ENCODE results near the gene BMPR1B.
"Not testable (repeated sequence)": the region's sequence is repeated elsewhere in the genome, so short reads cannot be mapped to it uniquely, and the experiment has no call there.

BMPR1B gene

GRCh38 chr4:95093936-95094929, 336.5 kb downstream of the BMPR1B start:
- no peak for DNase-seq

- no peak for DNase-seq
Measured at GRCh38 chr4:95095348-95095974, 337.7 kb downstream of the BMPR1B start.

- DNase-seq, result no peak
Measured at GRCh38 chr4:95102162-95102790, 344.5 kb downstream of the BMPR1B start.

- no peak for DNase-seq
Measured at GRCh38 chr4:95105112-95105511, 347.4 kb downstream of the BMPR1B start.

GRCh38 chr4:95105983-95106382, 348.2 kb downstream of the BMPR1B start:
- DNase-seq, result no peak

GRCh38 chr4:95106408-95106928, 348.7 kb downstream of the BMPR1B start:
- no peak for DNase-seq

GRCh38 chr4:95107004-95107403, 349.2 kb downstream of the BMPR1B start:
- no peak for DNase-seq

- no peak for DNase-seq
Measured at GRCh38 chr4:95107635-95108034, 349.9 kb downstream of the BMPR1B start.

- no peak for DNase-seq
Measured at GRCh38 chr4:95108883-95109421, 351.2 kb downstream of the BMPR1B start.

GRCh38 chr4:95114521-95114920, 356.8 kb downstream of the BMPR1B start:
- DNase-seq, result no peak

- DNase-seq, result no peak
Measured at GRCh38 chr4:95118497-95118896, 360.7 kb downstream of the BMPR1B start.

- no peak for DNase-seq
Measured at GRCh38 chr4:95120456-95120855, 362.7 kb downstream of the BMPR1B start.

- DNase-seq, result no peak
Measured at GRCh38 chr4:95122001-95122400, 364.2 kb downstream of the BMPR1B start.

- DNase-seq, result peak in 1 of 2 donors; percentile 5
Measured at GRCh38 chr4:95124906-95125504, 367.2 kb downstream of the BMPR1B start.

- DNase-seq, result no peak
Measured at GRCh38 chr4:95129031-95129430, 371.3 kb downstream of the BMPR1B start.

- peak in 1 of 2 donors; percentile 6 for DNase-seq
Measured at GRCh38 chr4:95129821-95130311, 372.1 kb downstream of the BMPR1B start.

- DNase-seq, result not testable (repeated sequence)
Measured at GRCh38 chr4:95134016-95134415, 376.3 kb downstream of the BMPR1B start.

GRCh38 chr4:95139424-95139823, 381.7 kb downstream of the BMPR1B start:
- not testable (repeated sequence) for DNase-seq

- DNase-seq, result no peak
Measured at GRCh38 chr4:95141361-95141760, 383.6 kb downstream of the BMPR1B start.

GRCh38 chr4:95142932-95143331, 385.2 kb downstream of the BMPR1B start:
- DNase-seq, result no peak

GRCh38 chr4:95151255-95151654, 393.5 kb downstream of the BMPR1B start:
- DNase-seq, result no peak

- DNase-seq, result no peak
Measured at GRCh38 chr4:95153182-95153581, 395.4 kb downstream of the BMPR1B start.

All from CD4-positive, alpha-beta T cell treated with Interferon alpha-2 for 1 hour (primary cell).